Head of caudate nucleus (tissue), 42 donors: ENCODE results near the gene SLC1A5.
"Not testable (repeated sequence)": the region's sequence is repeated elsewhere in the genome, so short reads cannot be mapped to it uniquely, and the experiment has no call there.

ENCODE experiments used
- DNase-seq, 42 donors: peaks; one replicate each; pipeline versions ENCODE4 v3.0.0 to v3.0.0-alpha.2; 2020 to 2021; ENCODE audit warnings: mixed read lengths in 7 of 42
- intact Hi-C: fragments of 100-400 bp; cut with DNase I; formaldehyde crosslinking; loops from one replicate; pipeline ENCODE4 v1.15.0; 2022

The SLC1A5 gene

DNA sequence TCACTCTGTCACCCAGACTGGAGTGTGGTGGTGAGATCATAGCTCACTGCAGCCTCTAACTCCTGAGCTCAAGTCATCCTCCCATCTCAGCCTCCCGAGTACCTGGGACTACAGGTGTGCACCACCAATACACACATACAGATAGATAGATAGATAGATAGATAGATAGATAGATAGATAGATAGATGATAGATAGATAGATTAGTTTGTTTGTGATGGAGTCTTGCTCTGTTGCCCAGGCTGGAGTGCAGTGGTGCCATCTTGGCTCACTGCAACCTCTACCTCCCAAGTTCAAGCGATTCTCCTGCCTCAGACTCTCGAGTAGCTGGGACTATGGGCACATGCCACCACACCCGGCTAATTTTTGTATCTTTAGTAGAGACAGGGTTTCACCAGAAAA lies 16.0 kb upstream of the SLC1A5 start:
- DNase-seq, intact Hi-C loops: not testable (repeated sequence)

DNA sequence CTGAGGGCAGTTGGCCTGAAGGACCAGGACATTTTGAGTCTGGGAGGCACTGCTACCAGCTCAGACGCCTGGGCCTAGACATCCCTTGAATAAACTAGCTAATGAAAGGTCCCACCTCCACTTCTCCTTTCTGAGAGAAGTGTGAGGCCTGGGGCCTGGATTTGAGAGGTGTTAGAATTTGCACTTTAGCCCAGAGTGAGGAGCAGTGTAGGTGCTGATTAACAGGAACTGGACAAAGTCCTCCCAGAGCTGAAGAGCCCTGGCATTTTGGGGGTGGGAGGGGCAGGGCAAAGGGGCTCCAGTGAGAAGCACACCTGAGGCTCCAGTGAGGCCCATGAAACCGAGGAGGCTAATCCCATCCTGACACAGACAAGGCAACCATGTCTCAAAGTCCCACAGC lies 15.2 kb upstream of the SLC1A5 start:
- intact Hi-C loops = no loop called here
- DNase-seq = no peak

DNA sequence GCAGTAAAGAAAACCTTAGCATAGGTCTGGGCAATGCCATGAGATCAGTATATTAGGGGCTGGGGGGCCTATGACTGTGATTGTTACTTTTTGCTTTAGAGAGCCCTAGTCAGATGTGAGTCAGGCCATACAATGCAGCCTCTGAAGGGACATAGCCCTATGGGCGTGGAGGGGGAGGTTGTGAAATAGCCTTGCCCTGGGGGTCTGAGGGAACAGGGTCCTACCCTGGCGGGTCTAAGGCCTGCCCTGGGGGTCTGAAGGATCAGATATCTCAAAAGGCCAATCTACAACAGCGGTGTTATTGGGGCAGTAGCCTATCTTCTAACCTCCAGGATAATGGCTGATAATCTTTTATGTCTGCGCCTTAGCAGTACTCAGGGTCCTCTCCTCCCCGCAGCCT lies 13.8 kb upstream of the SLC1A5 start:
- intact Hi-C loops = no loop called here
- DNase-seq = no peak

DNA sequence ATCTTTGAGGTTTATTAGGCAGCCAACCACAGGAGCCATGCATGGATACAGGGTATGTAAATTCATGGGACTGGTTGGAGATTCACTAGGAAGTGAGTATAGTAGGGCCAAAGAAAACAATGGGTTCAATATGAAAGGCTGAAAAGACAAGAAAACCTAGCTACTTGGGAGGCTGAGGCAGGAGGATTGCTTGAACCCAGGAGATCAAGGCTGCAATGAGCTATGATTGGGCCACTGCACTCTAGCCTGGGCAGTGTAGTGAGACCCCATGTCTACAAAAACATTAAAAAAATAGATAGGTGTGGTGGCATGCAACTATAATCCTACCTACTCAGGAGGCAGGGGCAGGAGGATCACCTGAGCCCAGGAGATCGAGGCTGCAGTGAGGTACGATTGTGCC lies 10.3 kb upstream of the SLC1A5 start:
- no peak for DNase-seq
- intact Hi-C loops = no loop called here

DNA sequence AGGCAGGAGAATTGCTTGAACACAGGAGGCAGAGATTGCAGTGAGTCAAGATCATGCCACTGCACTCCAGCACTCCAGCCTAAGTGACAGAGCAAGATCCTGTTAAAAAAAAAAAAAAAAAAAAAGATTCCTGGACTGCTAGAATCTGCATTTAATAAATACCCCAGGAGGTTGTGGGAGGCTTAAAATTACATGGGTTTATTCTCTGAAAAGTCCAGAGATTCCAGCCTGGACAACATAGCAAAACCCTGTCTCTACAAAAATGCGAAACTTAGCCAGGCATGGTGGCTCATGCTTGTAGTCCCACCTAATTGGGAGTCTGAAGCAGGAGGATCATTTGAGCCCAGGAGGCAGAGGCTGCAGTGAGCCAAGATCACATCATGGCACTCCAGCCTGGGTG lies 9.5 kb upstream of the SLC1A5 start:
- DNase-seq = no peak
- intact Hi-C loops = no loop called here

DNA sequence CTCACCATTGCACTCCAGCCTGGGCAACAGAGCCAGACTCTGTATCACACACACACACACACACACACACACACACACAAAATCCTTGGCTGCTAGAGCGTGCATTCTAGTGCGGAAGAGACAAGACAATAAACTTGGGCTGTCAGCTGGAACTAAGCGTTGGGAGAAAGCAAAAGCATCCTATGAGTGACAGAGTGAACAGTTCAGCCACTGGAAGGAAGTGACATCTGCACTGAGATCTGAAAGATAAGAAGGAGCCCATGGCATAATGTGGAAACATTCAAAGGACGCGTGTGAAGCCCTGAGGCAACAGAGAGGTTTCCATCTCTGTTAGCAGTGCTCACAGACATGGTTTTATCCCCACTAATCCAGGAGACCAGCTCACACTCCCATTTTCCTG lies 3.5 kb upstream of the SLC1A5 start:
- no peak for DNase-seq
- intact Hi-C loops = no loop called here

DNA sequence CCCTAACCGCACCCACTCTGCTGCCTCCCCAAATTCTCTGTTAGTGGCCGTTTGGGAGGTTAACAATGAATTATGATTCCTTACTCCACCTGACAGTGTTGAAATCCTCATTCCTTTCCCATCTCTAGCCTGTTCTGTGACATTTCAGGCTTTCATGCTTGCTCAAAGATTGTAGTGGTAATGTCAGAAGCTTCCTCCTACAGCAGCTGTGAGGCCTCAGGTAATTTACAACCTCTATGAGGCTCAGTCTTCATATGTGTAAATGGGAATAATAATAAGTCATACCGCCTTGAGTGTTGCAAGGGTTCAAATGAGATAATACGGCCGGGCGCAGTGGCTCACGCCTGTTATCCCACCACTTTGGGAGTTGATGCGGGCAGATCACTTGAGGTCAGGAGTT lies 977 bp upstream of the SLC1A5 start:
- intact Hi-C loops = no loop called here

DNA sequence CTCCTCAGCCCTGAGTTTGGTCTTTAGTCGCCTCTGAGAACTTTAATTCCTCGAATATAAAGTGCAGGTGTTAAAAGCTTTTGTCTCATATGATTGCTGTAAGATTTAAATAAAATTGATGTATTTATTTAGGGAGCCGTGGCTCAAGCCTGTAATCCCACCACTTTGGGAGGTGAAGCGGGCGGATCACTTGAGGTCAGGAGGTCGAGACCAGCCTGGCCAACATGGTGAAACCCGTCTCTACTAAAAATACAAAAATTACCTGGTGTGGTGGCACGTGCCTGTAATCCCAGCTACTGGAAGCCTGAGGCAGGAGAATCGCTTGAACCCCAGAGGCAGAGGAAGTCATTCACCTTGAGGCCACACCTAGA lies 559 bp upstream of the SLC1A5 start:
- intact Hi-C loops = no loop called here
- no peak for DNase-seq

More for the DNA sequence above, 977 bp upstream of the SLC1A5 start:
- no peak for DNase-seq

DNA sequence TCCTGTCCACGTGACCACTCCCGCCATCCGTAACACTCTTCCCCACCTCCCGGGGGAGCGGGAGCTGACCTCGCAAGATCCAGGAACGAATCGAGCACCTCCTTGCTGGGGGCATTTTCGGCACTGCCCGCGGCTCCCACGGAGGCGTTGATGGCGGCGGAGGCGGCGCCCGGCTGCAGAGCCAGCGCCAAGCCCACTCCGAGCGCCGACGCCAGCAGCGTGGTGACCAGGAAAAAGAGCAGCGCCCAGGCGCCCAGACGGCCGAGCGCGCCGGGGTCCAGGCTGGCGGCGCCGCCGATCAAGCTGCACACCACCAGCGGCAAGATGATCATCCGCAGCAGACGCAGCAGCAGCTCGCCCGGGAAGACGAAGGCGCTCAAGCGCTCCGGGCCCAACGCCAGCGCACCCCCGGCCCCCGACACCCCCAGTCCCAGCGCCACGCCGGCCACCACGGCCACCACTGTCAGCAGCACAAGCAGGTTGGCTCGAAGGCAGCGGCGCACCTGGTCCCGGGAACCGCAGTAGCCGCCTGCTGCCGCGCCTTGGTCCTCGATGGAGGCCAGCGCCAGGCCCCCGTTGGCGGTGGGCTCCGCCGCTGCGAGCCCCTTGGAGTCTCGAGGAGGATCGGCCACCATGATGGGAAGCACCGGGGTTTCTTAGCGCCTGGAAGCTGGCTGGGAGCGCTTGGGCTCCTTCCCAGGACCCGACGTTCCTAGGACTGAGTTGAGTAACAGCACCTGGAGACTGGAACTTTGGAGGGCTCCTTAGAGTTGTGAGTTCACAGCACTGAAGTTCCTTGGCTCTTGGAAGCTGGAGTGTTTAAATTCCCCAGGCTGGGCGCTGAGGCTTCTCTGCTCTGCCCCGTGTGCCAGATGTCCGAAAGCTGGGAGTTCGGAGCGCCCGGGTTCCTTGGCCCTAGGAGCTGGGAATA lies 798 bp downstream of the SLC1A5 start:
- peak in 9 of 42 donors; percentile 17 to 45 (median 30) for DNase-seq
- intact Hi-C loops = no loop called here

DNA sequence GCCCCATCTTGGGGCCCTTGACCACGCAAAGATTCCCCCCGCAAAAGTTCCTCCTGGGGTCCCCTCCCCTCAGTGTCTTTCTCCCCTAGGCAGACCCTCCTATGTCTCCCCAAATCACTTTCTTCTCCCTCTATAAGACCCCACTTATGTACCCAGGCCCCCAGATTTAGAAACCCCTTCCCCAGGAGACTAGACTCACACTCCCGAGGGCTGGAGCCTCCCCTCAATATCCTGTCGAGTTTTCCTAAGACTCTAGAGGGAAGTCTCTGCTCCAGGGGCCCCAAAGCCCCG lies 1.4 kb downstream of the SLC1A5 start:
- DNase-seq = no peak
- intact Hi-C loops = no loop called here

DNA sequence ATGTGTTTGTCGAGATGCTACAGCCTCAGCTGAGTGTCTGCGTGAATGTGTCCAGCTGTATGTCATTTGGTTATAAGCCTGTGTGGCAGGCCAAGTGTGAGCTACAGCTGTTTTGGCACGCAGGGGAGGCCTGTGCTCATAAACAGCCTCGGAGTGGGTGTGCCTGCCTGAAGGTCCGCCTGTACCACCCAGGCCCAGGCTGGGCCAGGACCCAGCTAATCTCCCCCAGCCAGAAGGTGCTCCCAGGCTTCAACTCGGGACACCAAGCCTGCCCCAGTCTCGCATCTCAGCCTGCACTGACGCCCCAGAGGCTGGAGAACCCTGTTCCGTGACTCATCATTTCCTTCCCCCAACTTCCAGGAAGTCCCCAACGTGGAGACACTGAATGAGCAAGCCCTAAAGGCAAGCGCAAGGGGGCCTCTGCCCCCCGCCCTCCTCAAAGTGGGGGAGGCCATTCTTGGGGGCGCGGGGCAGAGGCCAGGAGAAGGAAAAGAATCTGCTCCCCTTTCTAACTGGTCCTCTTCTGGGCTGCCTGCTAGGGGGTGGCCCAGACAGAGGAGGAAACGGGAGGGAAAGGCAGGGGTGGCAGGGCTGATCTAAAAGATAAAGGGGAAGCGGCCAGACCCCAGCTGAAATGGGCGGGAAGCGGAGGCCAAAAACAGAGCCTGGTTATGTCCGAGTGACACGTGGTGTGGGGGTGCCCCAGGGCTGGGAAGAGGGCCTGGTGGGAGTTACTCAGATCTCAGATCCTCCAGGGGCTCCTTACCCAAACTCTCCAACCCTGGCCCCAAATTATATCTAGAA lies 2.0 kb downstream of the SLC1A5 start:
- intact Hi-C loops = no loop called here
- peak in 36 of 42 donors; percentile 4 to 64 (median 36) for DNase-seq

DNA sequence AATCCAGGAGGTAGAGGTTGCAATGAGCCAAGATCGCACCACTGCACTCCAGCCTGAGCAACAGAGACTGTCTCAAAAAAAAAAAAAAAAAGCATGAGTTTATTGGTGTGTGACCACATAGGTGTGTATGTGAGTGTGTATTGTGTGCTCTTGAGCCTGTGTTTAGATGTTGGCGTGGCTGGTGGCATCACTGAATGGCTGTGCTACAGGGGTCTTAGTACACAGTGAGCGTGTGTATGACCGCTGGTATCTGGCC lies 2.5 kb downstream of the SLC1A5 start:
- DNase-seq = no peak
- intact Hi-C loops = no loop called here

DNA sequence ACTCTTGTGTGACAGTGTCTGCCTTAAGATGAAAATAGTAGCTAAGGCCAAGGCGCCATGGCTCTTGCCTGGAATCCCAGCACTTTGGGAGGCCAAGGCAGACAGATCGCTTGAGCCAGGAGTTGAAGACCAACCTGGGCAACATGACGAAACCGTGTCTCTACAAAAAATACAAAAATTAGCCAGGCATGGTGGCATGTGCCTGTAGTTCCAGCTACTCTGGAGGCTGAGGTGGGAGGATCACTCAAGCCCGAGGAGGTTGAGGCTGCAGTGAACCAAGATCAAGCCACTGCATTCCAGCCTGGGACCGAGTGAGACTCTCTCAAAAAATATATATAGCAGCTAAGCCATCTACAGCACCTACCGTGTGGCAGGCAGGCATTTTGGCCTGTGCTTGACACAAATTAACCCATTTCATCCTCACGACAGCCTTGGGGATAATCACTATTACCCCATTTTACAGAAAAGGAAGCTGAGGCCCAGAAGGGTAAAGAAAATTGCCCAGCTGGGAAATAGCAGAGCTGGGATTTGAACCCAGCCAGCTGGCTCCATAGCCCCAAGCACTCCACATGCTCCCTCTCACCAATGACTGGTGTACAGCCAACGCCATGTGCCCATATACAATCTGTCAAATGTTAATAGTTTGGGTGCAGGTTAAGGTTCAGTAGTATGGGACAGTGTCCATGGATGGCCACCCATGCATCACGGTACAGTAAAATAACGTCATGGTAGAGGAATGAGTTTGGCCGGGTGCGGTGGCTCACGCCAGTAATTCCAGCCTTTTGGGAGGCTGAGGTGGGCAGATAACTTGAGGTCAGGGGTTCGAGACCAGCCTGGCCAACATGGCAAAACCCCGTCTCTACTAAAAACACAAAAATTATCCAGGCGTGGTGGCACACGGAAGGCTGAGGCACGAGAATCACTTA lies 3.1 kb downstream of the SLC1A5 start:
- intact Hi-C loops = no loop called here
- no peak for DNase-seq

DNA sequence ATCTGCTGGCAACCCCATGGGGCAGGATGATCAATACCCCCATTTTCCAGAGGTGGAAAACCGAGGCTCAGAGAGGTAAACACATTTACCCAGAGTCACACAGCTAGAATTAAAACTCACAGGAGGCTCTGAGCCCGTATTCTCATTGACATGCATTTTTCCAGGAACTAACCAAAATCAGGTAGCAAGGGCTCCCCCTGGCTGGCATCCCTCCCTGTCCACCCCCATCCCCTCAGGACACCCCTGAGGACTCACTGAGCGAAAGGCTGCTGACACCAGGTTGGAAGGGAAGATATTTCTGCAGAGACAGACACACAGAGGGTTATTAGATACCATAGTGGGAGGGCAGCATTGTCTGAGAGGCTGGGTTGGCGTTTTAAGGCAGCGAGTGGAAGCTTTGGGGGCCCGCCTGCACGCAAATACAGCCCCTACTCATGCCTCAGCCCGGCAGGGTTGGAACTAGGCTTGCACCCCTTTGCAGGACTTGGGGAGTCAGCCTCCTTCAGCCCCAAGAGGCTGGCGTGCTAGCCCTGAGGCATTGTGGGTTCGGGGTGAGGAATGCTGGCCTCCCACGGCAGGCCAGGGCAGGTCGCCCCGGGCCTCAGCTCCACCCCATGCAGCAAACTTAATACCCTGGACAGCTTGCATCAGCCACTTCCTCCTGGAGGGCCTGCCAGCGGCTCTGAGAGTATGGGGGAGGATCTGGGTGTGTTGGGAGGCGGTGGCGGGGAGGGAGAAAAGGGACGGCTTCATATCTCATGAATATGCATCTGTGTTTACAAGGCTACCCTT lies 3.9 kb downstream of the SLC1A5 start:
- peak in 21 of 42 donors; percentile 15 to 65 (median 35) for DNase-seq
- intact Hi-C loops = no loop called here

DNA sequence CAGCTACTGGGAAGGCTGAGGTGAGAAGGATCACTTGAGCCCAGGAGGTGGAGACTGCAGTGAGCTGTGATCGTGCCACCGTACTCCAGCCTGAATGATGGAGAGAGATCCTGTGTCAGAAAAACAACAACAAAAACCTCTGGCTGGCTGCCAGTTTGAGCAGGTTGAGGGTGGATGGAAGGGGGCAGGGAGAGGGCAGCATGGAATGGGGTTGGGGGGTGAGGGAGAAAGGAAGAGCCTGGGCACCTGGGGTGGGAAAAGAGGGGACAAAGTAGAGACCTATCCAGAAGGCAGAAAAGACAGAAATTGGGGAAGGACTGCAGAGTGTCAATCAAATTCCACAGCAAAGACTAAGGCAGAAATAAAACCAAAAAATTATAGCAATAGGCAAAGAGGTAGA lies 4.7 kb downstream of the SLC1A5 start:
- intact Hi-C loops = no loop called here
- no peak for DNase-seq

DNA sequence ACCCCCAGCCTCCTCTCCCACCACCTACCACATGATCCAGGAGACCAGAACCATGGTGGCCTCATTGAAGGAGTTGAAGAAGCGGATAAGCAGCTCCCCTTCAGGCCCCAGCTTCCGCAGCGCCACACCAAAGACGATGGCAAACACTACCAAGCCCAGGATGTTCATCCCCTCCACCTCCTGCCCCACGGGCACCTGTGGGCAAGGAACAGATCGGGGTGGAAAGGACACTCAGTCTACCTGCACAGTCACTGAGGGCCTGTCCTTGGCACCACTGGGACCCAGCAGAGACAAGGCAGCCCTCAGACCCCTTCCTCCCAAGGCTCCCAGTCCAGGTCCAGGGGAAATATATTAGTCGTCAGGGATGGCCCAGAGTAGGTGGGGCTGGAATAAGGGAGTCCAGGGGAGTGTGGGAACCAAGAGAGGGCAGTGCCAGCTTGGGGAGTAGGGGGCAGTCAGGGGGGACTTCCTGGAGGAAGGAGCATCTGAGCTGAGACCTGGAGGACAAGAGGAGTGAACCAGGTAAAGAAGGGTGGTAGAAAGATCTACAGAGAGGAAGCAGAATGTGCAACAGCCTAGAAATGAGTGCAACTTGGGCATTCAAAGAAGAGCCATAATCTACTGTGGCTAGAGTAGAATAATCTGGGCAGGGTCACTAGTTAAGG lies 5.9 kb downstream of the SLC1A5 start:
- DNase-seq = no peak
- intact Hi-C loops = no loop called here

DNA sequence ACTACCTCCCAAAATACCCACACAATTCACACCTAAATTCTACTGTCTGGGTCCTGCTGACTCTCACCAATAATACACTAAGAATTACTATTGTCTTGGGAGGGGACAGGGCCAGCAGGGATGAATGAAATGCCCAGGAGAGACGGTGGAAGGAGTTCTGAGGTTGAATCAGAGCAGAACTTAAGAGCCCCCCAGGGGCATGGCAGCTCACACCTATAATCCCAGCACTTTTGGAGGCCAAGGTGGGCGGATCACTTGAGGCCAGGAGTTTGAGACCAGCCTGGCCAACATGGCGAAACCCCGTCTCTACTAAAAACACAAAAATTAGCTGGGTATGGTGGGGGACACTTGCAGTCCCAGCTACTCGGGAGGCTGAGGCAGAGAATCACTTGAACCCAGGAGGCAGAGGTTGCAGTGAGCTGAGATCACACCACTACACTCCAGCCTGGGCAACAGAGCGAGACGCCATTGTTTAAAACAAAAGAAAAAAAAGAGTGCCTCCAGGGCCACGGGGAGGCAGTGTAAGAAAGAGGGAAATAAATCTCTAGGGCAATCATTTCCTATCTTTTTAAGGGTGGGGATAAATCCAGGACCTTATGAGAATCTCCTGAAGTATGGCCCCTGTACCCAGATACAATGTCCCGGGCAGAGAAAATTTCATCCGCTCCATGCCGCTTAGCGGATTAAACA lies 10.3 kb downstream of the SLC1A5 start:
- intact Hi-C loops, DNase-seq: not testable (repeated sequence)
